B cell (primary cell): ENCODE data around the gene NIPBL.

Experiments
- CTCF ChIP-seq: fragments of 200-600 bp; IDR thresholded peaks from one replicate; pipeline ENCODE4 v1.8.0; 2022; ENCODE audit warnings: antibody characterized with exemption, mild to moderate bottlenecking
- EZH2 ChIP-seq: IDR thresholded peaks from 2 replicates; pipeline ENCODE4 v1.6.1; 2012; ENCODE audit warnings: borderline replicate concordance, low read depth, mild to moderate bottlenecking, moderate library complexity, low read length; ENCODE audit not compliant: insufficient read depth, poor library complexity, severe bottlenecking

- no peak for TF ChIP-seq CTCF
- no peak for TF ChIP-seq EZH2
These were observed 59.7 kb downstream of the NIPBL start for GRCh38 chr5:36936309-36936708.
